DOHH2 (cell line): ENCODE measurements around the gene WNT2B.

Experiments used
- CTCF ChIP-seq: fragments of 200-600 bp; sonication (generic); IDR thresholded peaks from one replicate; pipeline ENCODE4 v1.5.1; 2014; ENCODE audit warnings: antibody characterized with exemption, mild to moderate bottlenecking, low read depth, low read length; ENCODE audit not compliant: poor library complexity, severe bottlenecking
- EZH2phosphoT487 ChIP-seq: fragments of 200-600 bp; sonication (generic); IDR thresholded peaks from 2 replicates; pipeline ENCODE4 v1.6.1; 2017; ENCODE audit warnings: borderline replicate concordance, mild to moderate bottlenecking, antibody characterized with exemption, low read length, moderate library complexity, mixed read lengths

GRCh38 chr1:112533029-112533428 lies 24.3 kb downstream of the WNT2B start:
- TF ChIP-seq CTCF (no peak), EZH2phosphoT487 (no peak)
